GM23338 (cell line): ENCODE data around the gene RARRES2. TPM values are rescaled to one million over a fixed set of nuclear protein-coding genes. Genes with fewer than 3 reads are reported as not detected.

ENCODE experiments used
- ATAC-seq: fragments of 200-7000 bp; cut with Tn5 transposase; 3 replicates; pipeline ENCODE4 v1.9.1; 2020
- DNase-seq: peaks from one replicate; pipeline ENCODE4 v3.0.0-alpha.2; 2015; ENCODE audit warnings: low spot score
- H2AFZ ChIP-seq: fragments of 200-600 bp; sonication (generic); 2 replicates; pipeline ENCODE4 v1.8.0; 2016; ENCODE audit warnings: antibody characterized with exemption, mild to moderate bottlenecking, moderate library complexity
- H3F3A ChIP-seq: fragments of 200-600 bp; sonication (generic); replicated peaks from 2 replicates; pipeline ENCODE4 v1.8.0; 2017; ENCODE audit warnings: antibody characterized with exemption, mixed run types, low read depth
- H3K27ac ChIP-seq: fragments of 200-600 bp; sonication (generic); 2 replicates; pipeline ENCODE4 v1.6.1; 2016; ENCODE audit warnings: low read depth
- H3K27me3 ChIP-seq: fragments of 200-600 bp; sonication (generic); 2 replicates; pipeline ENCODE4 v1.8.0; 2016; ENCODE audit warnings: mild to moderate bottlenecking, mixed run types, moderate library complexity; ENCODE audit not compliant: insufficient read depth
- H3K36me3 ChIP-seq: fragments of 200-600 bp; sonication (generic); 2 replicates; pipeline ENCODE4 v1.8.0; 2016; ENCODE audit warnings: mild to moderate bottlenecking; ENCODE audit not compliant: insufficient read depth
- H3K4me1 ChIP-seq: fragments of 200-600 bp; sonication (generic); 2 replicates; pipeline ENCODE4 v1.8.0; 2016; ENCODE audit warnings: mild to moderate bottlenecking, moderate library complexity; ENCODE audit not compliant: insufficient read depth
- H3K4me2 ChIP-seq: fragments of 200-600 bp; sonication (generic); 2 replicates; pipeline ENCODE4 v1.7.1; 2017; ENCODE audit warnings: mixed run types
- H3K4me3 ChIP-seq: fragments of 200-600 bp; sonication (generic); 2 replicates; pipeline ENCODE4 v1.6.1; 2016; ENCODE audit warnings: mixed run types
- H3K79me2 ChIP-seq: fragments of 200-600 bp; sonication (generic); replicated peaks from 2 replicates; pipeline ENCODE4 v1.8.0; 2017; ENCODE audit warnings: mild to moderate bottlenecking; ENCODE audit not compliant: insufficient read depth
- H3K9me2 ChIP-seq: fragments of 200-600 bp; sonication (generic); 2 replicates; pipeline ENCODE4 v1.8.0; 2017; ENCODE audit not compliant: insufficient read depth
- H4K20me1 ChIP-seq: fragments of 200-600 bp; sonication (generic); replicated peaks from 2 replicates; pipeline ENCODE4 v1.8.0; 2017; ENCODE audit warnings: mild to moderate bottlenecking; ENCODE audit not compliant: insufficient read depth
- H3K27ac Mint-ChIP-seq: 2 replicates; pipeline ENCODE4 v1.8.0; 2020; ENCODE audit warnings: inconsistent platforms, mild to moderate bottlenecking, moderate library complexity, mixed read lengths
- H3K27me3 Mint-ChIP-seq: 3 replicates; pipeline ENCODE4 v1.8.0; 2022; ENCODE audit warnings: low read depth, mild to moderate bottlenecking, moderate library complexity, mixed read lengths, inconsistent platforms; ENCODE audit not compliant: insufficient read depth, poor library complexity
- H3K36me3 Mint-ChIP-seq: 3 replicates; pipeline ENCODE4 v1.8.0; 2021; ENCODE audit warnings: low read depth, mild to moderate bottlenecking, inconsistent platforms, moderate library complexity, mixed read lengths
- H3K4me1 Mint-ChIP-seq: 3 replicates; pipeline ENCODE4 v1.8.0; 2020; ENCODE audit warnings: mild to moderate bottlenecking, inconsistent platforms, mixed read lengths
- H3K4me3 Mint-ChIP-seq: 3 replicates; pipeline ENCODE4 v1.8.0; 2021; ENCODE audit warnings: moderate library complexity, mild to moderate bottlenecking, inconsistent platforms, mixed read lengths
- H3K9me3 Mint-ChIP-seq: 3 replicates; pipeline ENCODE4 v1.8.0; 2020; ENCODE audit warnings: moderate library complexity, mild to moderate bottlenecking, inconsistent platforms, mixed read lengths
- CREB1 ChIP-seq: fragments of 250-450 bp; sonication (Bioruptor Pico); IDR thresholded peaks from 2 replicates; pipeline ENCODE4 v1.5.0; 2020; ENCODE audit warnings: low read depth, mild to moderate bottlenecking, moderate library complexity
- EZH2 ChIP-seq: fragments of 200-600 bp; sonication (generic); IDR thresholded peaks from one replicate; pipeline ENCODE4 v1.8.0; 2017; ENCODE audit warnings: antibody characterized with exemption, mild to moderate bottlenecking, low read depth; ENCODE audit not compliant: unreplicated experiment
- EZH2phosphoT487 ChIP-seq: fragments of 200-600 bp; sonication (generic); IDR thresholded peaks from one replicate; pipeline ENCODE4 v1.8.1; 2018; ENCODE audit warnings: antibody characterized with exemption; ENCODE audit not compliant: unreplicated experiment
- JUNB ChIP-seq: IDR thresholded peaks from one replicate; pipeline ENCODE4 v1.6.1; 2016; ENCODE audit warnings: antibody characterized with exemption; ENCODE audit not compliant: unreplicated experiment
- NANOG ChIP-seq: IDR thresholded peaks from 2 replicates; pipeline ENCODE4 v1.6.1; 2016; ENCODE audit warnings: antibody characterized with exemption, borderline replicate concordance
- STAT1 ChIP-seq: IDR thresholded peaks from one replicate; pipeline ENCODE4 v1.6.1; 2016; ENCODE audit warnings: antibody characterized with exemption; ENCODE audit not compliant: unreplicated experiment
- polyA plus RNA-seq: library from polyadenylated mRNA; unstranded; fragments of >200 nt; fragmentation: Nextera tagmentation; extraction: Ambion mirVana; gene quantifications from 2 replicates; pipeline ENCODE4 v1.2.1, GENCODE V29; 2016
- total RNA-seq: library from RNA; depleted of rRNA; stranded (reverse); fragments of >200 nt; shearing (Covaris generic); gene quantifications from 2 replicates; pipeline ENCODE4 v1.2.3, GENCODE V29; 2014
- TF ChIP-seq, protein P1 (sequence below), 2 experiments: fragments of 200-600 bp in 1 of 2; sonication (generic) in 1 of 2; conservative IDR thresholded peaks; 2 replicates each; pipeline versions ENCODE4 v1.5.1 to v1.6.1; 2016 to 2017; ENCODE audit warnings: antibody characterized with exemption in 2 of 2, low read depth in 2 of 2, mild to moderate bottlenecking in 2 of 2, moderate library complexity in 1 of 2
- TF ChIP-seq, protein P2 (sequence below): fragments of 250-450 bp; sonication (Bioruptor Pico); IDR thresholded peaks from 2 replicates; pipeline ENCODE4 v1.5.0; 2020; ENCODE audit warnings: mild to moderate bottlenecking, moderate library complexity
- TF ChIP-seq, protein P3 (sequence below): IDR thresholded peaks from 2 replicates; pipeline ENCODE4 v1.6.1; 2016; ENCODE audit warnings: antibody characterized with exemption

The RARRES2 gene
- total and polyA plus RNA-seq, 2 experiments from 2014 or later = 169 to 314 TPM

DNA sequence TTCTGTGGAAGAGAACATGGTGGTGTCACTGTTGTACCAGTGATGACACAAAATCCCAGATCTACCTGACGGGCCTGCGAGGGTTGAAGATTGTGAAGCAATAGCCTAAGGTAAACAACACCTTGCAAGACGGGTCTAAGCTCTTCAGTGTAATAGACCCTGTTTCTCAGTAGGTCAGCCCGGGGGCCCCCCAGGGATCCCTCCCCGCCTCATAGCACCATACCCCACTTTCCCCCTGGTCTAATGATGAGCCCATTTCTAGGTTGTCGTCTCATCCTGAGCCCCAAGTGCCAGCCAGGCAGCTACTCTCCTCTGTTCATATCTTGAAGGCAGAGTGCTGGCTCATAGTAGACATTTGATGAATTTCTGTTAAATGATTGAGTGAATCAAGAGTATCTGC is 15.5 kb downstream of the RARRES2 start:
- H3K27ac ChIP-seq = no peak overlapping the region
- no peaks in the 10 kb centered on the region for H3K9me3 Mint-ChIP-seq
- H3K4me1 Mint-ChIP-seq = peaks cover 45% of the 10 kb centered on the region
- no peak for DNase-seq
- H3K4me2 ChIP-seq = no peak overlapping the region
- 0 out of 2 replicates have a peak, but pooled peaks cover 2% of the 10 kb centered on the region for H3K27me3 ChIP-seq
- H2AFZ ChIP-seq = no peak overlapping the region
- no peak for ATAC-seq
- no peak overlapping the region for H3K4me3 ChIP-seq
- H3K4me3 Mint-ChIP-seq = no peak overlapping the region
- peaks cover 45% of the 10 kb centered on the region for H3K79me2 ChIP-seq
- peaks cover 52% of the 10 kb centered on the region for H3K4me1 ChIP-seq
- peaks cover 27% of the 10 kb centered on the region for H3K36me3 Mint-ChIP-seq
- H3F3A ChIP-seq = peaks cover 20% of the 10 kb centered on the region
- no peaks in the 10 kb centered on the region for H4K20me1 ChIP-seq
- peaks cover 26% of the 10 kb centered on the region; the same call in 1 of the 2 replicates for H3K36me3 ChIP-seq
- no peak overlapping the region for H3K27ac Mint-ChIP-seq
- TF ChIP-seq, protein P1, sequence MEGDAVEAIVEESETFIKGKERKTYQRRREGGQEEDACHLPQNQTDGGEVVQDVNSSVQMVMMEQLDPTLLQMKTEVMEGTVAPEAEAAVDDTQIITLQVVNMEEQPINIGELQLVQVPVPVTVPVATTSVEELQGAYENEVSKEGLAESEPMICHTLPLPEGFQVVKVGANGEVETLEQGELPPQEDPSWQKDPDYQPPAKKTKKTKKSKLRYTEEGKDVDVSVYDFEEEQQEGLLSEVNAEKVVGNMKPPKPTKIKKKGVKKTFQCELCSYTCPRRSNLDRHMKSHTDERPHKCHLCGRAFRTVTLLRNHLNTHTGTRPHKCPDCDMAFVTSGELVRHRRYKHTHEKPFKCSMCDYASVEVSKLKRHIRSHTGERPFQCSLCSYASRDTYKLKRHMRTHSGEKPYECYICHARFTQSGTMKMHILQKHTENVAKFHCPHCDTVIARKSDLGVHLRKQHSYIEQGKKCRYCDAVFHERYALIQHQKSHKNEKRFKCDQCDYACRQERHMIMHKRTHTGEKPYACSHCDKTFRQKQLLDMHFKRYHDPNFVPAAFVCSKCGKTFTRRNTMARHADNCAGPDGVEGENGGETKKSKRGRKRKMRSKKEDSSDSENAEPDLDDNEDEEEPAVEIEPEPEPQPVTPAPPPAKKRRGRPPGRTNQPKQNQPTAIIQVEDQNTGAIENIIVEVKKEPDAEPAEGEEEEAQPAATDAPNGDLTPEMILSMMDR (conservative IDR thresholded peaks at IDR 0.05; ENCODE audit: low read depth in 2 of 2) = no peak
- no peak for TF ChIP-seq CREB1 (CRISPR knock-in tag)
- TF ChIP-seq STAT1 = no peak
- TF ChIP-seq EZH2phosphoT487 = no peak
- TF ChIP-seq EZH2 = no peak
- no peak for TF ChIP-seq NANOG
- TF ChIP-seq, protein P2, sequence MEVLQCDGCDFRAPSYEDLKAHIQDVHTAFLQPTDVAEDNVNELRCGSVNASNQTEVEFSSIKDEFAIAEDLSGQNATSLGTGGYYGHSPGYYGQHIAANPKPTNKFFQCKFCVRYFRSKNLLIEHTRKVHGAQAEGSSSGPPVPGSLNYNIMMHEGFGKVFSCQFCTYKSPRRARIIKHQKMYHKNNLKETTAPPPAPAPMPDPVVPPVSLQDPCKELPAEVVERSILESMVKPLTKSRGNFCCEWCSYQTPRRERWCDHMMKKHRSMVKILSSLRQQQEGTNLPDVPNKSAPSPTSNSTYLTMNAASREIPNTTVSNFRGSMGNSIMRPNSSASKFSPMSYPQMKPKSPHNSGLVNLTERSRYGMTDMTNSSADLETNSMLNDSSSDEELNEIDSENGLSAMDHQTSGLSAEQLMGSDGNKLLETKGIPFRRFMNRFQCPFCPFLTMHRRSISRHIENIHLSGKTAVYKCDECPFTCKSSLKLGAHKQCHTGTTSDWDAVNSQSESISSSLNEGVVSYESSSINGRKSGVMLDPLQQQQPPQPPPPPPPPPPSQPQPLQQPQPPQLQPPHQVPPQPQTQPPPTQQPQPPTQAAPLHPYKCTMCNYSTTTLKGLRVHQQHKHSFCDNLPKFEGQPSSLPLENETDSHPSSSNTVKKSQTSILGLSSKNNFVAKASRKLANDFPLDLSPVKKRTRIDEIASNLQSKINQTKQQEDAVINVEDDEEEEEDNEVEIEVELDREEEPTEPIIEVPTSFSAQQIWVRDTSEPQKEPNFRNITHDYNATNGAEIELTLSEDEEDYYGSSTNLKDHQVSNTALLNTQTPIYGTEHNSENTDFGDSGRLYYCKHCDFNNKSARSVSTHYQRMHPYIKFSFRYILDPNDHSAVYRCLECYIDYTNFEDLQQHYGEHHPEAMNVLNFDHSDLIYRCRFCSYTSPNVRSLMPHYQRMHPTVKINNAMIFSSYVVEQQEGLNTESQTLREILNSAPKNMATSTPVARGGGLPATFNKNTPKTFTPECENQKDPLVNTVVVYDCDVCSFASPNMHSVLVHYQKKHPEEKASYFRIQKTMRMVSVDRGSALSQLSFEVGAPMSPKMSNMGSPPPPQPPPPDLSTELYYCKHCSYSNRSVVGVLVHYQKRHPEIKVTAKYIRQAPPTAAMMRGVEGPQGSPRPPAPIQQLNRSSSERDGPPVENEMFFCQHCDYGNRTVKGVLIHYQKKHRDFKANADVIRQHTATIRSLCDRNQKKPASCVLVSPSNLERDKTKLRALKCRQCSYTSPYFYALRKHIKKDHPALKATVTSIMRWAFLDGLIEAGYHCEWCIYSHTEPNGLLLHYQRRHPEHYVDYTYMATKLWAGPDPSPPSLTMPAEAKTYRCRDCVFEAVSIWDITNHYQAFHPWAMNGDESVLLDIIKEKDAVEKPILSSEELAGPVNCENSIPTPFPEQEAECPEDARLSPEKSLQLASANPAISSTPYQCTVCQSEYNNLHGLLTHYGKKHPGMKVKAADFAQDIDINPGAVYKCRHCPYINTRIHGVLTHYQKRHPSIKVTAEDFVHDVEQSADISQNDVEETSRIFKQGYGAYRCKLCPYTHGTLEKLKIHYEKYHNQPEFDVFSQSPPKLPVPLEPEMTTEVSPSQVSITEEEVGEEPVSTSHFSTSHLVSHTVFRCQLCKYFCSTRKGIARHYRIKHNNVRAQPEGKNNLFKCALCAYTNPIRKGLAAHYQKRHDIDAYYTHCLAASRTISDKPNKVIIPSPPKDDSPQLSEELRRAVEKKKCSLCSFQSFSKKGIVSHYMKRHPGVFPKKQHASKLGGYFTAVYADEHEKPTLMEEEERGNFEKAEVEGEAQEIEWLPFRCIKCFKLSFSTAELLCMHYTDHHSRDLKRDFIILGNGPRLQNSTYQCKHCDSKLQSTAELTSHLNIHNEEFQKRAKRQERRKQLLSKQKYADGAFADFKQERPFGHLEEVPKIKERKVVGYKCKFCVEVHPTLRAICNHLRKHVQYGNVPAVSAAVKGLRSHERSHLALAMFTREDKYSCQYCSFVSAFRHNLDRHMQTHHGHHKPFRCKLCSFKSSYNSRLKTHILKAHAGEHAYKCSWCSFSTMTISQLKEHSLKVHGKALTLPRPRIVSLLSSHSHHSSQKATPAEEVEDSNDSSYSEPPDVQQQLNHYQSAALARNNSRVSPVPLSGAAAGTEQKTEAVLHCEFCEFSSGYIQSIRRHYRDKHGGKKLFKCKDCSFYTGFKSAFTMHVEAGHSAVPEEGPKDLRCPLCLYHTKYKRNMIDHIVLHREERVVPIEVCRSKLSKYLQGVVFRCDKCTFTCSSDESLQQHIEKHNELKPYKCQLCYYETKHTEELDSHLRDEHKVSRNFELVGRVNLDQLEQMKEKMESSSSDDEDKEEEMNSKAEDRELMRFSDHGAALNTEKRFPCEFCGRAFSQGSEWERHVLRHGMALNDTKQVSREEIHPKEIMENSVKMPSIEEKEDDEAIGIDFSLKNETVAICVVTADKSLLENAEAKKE (CRISPR knock-in tag) = no peak
- no peak for TF ChIP-seq JUNB
- TF ChIP-seq, protein P3, sequence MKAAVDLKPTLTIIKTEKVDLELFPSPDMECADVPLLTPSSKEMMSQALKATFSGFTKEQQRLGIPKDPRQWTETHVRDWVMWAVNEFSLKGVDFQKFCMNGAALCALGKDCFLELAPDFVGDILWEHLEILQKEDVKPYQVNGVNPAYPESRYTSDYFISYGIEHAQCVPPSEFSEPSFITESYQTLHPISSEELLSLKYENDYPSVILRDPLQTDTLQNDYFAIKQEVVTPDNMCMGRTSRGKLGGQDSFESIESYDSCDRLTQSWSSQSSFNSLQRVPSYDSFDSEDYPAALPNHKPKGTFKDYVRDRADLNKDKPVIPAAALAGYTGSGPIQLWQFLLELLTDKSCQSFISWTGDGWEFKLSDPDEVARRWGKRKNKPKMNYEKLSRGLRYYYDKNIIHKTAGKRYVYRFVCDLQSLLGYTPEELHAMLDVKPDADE = no peak
- H3K27me3 Mint-ChIP-seq = peaks cover 20% of the 10 kb centered on the region
- H3K9me2 ChIP-seq = peaks cover 8% of the 10 kb centered on the region; the same call in 1 of the 2 replicates
